AML-193 (cell line): ENCODE data around the gene COPRS.
"Not testable (repeated sequence)": the region's sequence is repeated elsewhere in the genome, so short reads cannot be mapped to it uniquely, and the experiment has no call there.

Experiments
- DNase-seq, 2 experiments: peaks; one replicate each; lab custom pipeline; 2025; lab: John Stamatoyannopoulos, UW

Gene COPRS

GRCh38 chr17:31843070-31843745, 15.8 kb downstream of the COPRS start:
- DNase-seq: no peak

GRCh38 chr17:31842195-31843069, 16.6 kb downstream of the COPRS start:
- DNase-seq: peak; percentile 5 to 6

GRCh38 chr17:31841850-31842194, 17.2 kb downstream of the COPRS start:
- no peak for DNase-seq

GRCh38 chr17:31838636-31839225, 20.3 kb downstream of the COPRS start:
- no peak for DNase-seq

- DNase-seq: no peak
Observed at GRCh38 chr17:31835984-31836383, 23.1 kb downstream of the COPRS start.

GRCh38 chr17:31834448-31834847, 24.6 kb downstream of the COPRS start:
- no peak for DNase-seq

- DNase-seq: no peak
Observed at GRCh38 chr17:31832746-31833145, 26.3 kb downstream of the COPRS start.

- DNase-seq: no peak
Observed at GRCh38 chr17:31830971-31831858, 27.8 kb downstream of the COPRS start.

GRCh38 chr17:31829649-31830048, 29.4 kb downstream of the COPRS start:
- DNase-seq: no peak

GRCh38 chr17:31828955-31829354, 30.1 kb downstream of the COPRS start:
- DNase-seq: not testable (repeated sequence)

GRCh38 chr17:31825961-31826691, 32.9 kb downstream of the COPRS start:
- no peak for DNase-seq

- DNase-seq: no peak
Observed at GRCh38 chr17:31824766-31825360, 34.2 kb downstream of the COPRS start.

GRCh38 chr17:31823014-31823413, 36.0 kb downstream of the COPRS start:
- no peak for DNase-seq

GRCh38 chr17:31820691-31821435, 38.2 kb downstream of the COPRS start:
- no peak for DNase-seq

GRCh38 chr17:31819578-31819977, 39.5 kb downstream of the COPRS start:
- no peak for DNase-seq

GRCh38 chr17:31818863-31819262, 40.2 kb downstream of the COPRS start:
- DNase-seq: not testable (repeated sequence)

- DNase-seq: no peak
Observed at GRCh38 chr17:31815212-31815730, 43.8 kb downstream of the COPRS start.

GRCh38 chr17:31811101-31811500, 47.9 kb downstream of the COPRS start:
- no peak for DNase-seq

- DNase-seq: not testable (repeated sequence)
Observed at GRCh38 chr17:31809876-31810275, 49.2 kb downstream of the COPRS start.

- DNase-seq: no peak
Observed at GRCh38 chr17:31808521-31809050, 50.5 kb downstream of the COPRS start.
